PC-3 (cell line): ENCODE results near the gene UTF1. TPM values are rescaled to one million over a fixed set of nuclear protein-coding genes. Genes with fewer than 3 reads are reported as not detected.

Experiments used
- ATAC-seq: fragments of 200-7000 bp; cut with Tn5 transposase; 2 replicates; pipeline ENCODE4 v1.9.1; 2020; ENCODE audit warnings: mild to moderate bottlenecking, moderate library complexity
- BruUV-seq: library from RNA; stranded (reverse); fragments of 400-500 nt; replicated peaks from 2 replicates; lab custom pipeline; 2021; lab: Mats Ljungman, UMichigan
- CTCF ChIA-PET: fragments of 300-600 bp; sonication (Branson Sonifier 250); formaldehyde crosslinking; loops from one replicate; lab custom pipeline; 2022; ENCODE audit warnings: antibody characterized with exemption; lab: Charles Lee
- POLR2A ChIA-PET: fragments of 300-600 bp; sonication (Branson Sonifier 250); formaldehyde crosslinking; loops from one replicate; lab custom pipeline; 2022; ENCODE audit warnings: antibody characterized with exemption; ENCODE audit not compliant: unreplicated experiment; lab: Charles Lee
- DNase-seq: peaks from one replicate; pipeline ENCODE4 v3.0.0-alpha.2; 2015
- H2AFZ ChIP-seq: fragments of 300-600 bp; sonication (generic); 2 replicates; pipeline ENCODE4 v1.6.0; 2016; ENCODE audit warnings: antibody characterized with exemption, low read length
- H3F3A ChIP-seq: fragments of 300-600 bp; sonication (generic); one replicate; pipeline ENCODE4 v1.6.0; 2017; ENCODE audit warnings: antibody characterized with exemption, low read length, control low read depth, mild to moderate bottlenecking; ENCODE audit not compliant: unreplicated experiment
- H3K27ac ChIP-seq: fragments of 300-600 bp; sonication (generic); 2 replicates; pipeline ENCODE4 v1.5.1; 2016; ENCODE audit warnings: mild to moderate bottlenecking, low read length
- H3K27me3 ChIP-seq: fragments of 300-600 bp; sonication (generic); 2 replicates; pipeline ENCODE4 v1.6.1; 2016; ENCODE audit warnings: low read length, mixed read lengths
- H3K36me3 ChIP-seq: fragments of 300-600 bp; sonication (generic); 2 replicates; pipeline ENCODE4 v1.6.1; 2016; ENCODE audit warnings: low read depth, mixed run types, low read length, mixed read lengths
- H3K4me1 ChIP-seq: fragments of 300-600 bp; sonication (generic); 2 replicates; pipeline ENCODE4 v1.5.1; 2016; ENCODE audit warnings: low read length; ENCODE audit not compliant: insufficient read depth
- H3K4me2 ChIP-seq: fragments of 300-600 bp; sonication (generic); 2 replicates; pipeline ENCODE4 v1.6.0; 2016; ENCODE audit warnings: low read length
- H3K4me3 ChIP-seq: fragments of 300-600 bp; sonication (generic); 2 replicates; pipeline ENCODE4 v1.5.1; 2016; ENCODE audit warnings: mild to moderate bottlenecking, low read length, mixed read lengths
- H3K79me2 ChIP-seq: fragments of 300-600 bp; sonication (generic); 2 replicates; pipeline ENCODE4 v1.6.1; 2017; ENCODE audit warnings: low read length, mixed read lengths
- H3K9ac ChIP-seq: fragments of 300-600 bp; sonication (generic); 2 replicates; pipeline ENCODE4 v1.6.0; 2016; ENCODE audit warnings: mild to moderate bottlenecking, low read length
- H3K9me2 ChIP-seq: fragments of 300-600 bp; sonication (generic); replicated peaks from 2 replicates; pipeline ENCODE4 v1.6.1; 2016; ENCODE audit warnings: mixed run types, low read length, mixed read lengths
- H3K9me3 ChIP-seq: fragments of 300-600 bp; sonication (generic); 2 replicates; pipeline ENCODE4 v1.6.1; 2016; ENCODE audit warnings: low read length, mixed read lengths
- H4K20me1 ChIP-seq: fragments of 300-600 bp; sonication (generic); 2 replicates; pipeline ENCODE4 v1.6.1; 2016; ENCODE audit warnings: low read length, mixed read lengths
- CTCF ChIP-seq: fragments of 300-600 bp; sonication (generic); conservative IDR thresholded peaks from 2 replicates; pipeline ENCODE4 v1.5.1; 2017; ENCODE audit warnings: antibody characterized with exemption, low read depth, mild to moderate bottlenecking, low read length
- EZH2 ChIP-seq: fragments of 300-600 bp; sonication (generic); IDR thresholded peaks from one replicate; pipeline ENCODE4 v1.6.1; 2017; ENCODE audit warnings: antibody characterized with exemption, mild to moderate bottlenecking, low read length; ENCODE audit not compliant: unreplicated experiment
- EZH2phosphoT487 ChIP-seq: fragments of 300-600 bp; sonication (generic); IDR thresholded peaks from 2 replicates; pipeline ENCODE4 v1.6.1; 2018; ENCODE audit warnings: mild to moderate bottlenecking, antibody characterized with exemption, low read length, borderline replicate concordance
- intact Hi-C: fragments of 100-400 bp; cut with micrococcal nuclease; formaldehyde crosslinking; loops from 2 replicates; pipeline ENCODE4 v1.9.0; 2023
- total RNA-seq: library from RNA; depleted of rRNA; stranded (reverse); fragments of >200 nt; gene quantifications from 2 replicates; pipeline ENCODE4 v1.2.3, GENCODE V29; 2014

The UTF1 gene
- total RNA-seq, 1 experiment from 2014 or later: not detected

- peaks cover 32% of the 10 kb centered on the region for H3K79me2 ChIP-seq
- H3K27me3 ChIP-seq: no peaks in the 10 kb centered on the region
- H3K9me3 ChIP-seq: no peaks in the 10 kb centered on the region
- intact Hi-C loops: no loop called here
- peaks cover under 1% of the 10 kb centered on the region for H3F3A ChIP-seq
- no peak for TF ChIP-seq EZH2phosphoT487
- TF ChIP-seq EZH2: no peak
- no peak for TF ChIP-seq CTCF
- H3K9ac ChIP-seq: no peak overlapping the region
- H2AFZ ChIP-seq: no peak overlapping the region
- no TSS peak for BruUV-seq
- peaks cover 5% of the 10 kb centered on the region; the same call in 1 of the 2 replicates for H3K36me3 ChIP-seq
- H3K27ac ChIP-seq: no peak overlapping the region
- H4K20me1 ChIP-seq: no peaks in the 10 kb centered on the region
- CTCF ChIA-PET: no interaction called here
- no peaks in the 10 kb centered on the region for H3K9me2 ChIP-seq
- POLR2A ChIA-PET: no interaction called here
- peaks cover 30% of the 10 kb centered on the region for H3K4me1 ChIP-seq
- no peak for ATAC-seq
- DNase-seq: no peak
- no peak overlapping the region for H3K4me3 ChIP-seq
- no peak overlapping the region for H3K4me2 ChIP-seq
Measured at GRCh38 chr10:133272964-133273420, 43.0 kb downstream of the UTF1 start.

- H3K9ac ChIP-seq: no peak overlapping the region
- H3F3A ChIP-seq: peaks cover 4% of the 10 kb centered on the region
- peaks cover 32% of the 10 kb centered on the region for H3K79me2 ChIP-seq
- peaks cover 36% of the 10 kb centered on the region for H3K4me1 ChIP-seq
- no peaks in the 10 kb centered on the region for H3K9me2 ChIP-seq
- BruUV-seq: no TSS peak
- ChIA-PET POLR2A (no interaction called here), CTCF (no interaction called here)
- H2AFZ ChIP-seq: no peak overlapping the region
- H3K4me2 ChIP-seq: no peak overlapping the region
- no peaks in the 10 kb centered on the region for H3K27me3 ChIP-seq
- TF ChIP-seq CTCF: no peak
- TF ChIP-seq EZH2phosphoT487: no peak
- TF ChIP-seq EZH2: no peak
- H3K27ac ChIP-seq: no peak overlapping the region
- intact Hi-C loops: no loop called here
- no peak for DNase-seq
- H4K20me1 ChIP-seq: no peaks in the 10 kb centered on the region
- peaks cover 5% of the 10 kb centered on the region; the same call in 1 of the 2 replicates for H3K36me3 ChIP-seq
- no peak for ATAC-seq
- H3K4me3 ChIP-seq: no peak overlapping the region
- H3K9me3 ChIP-seq: no peaks in the 10 kb centered on the region
Measured at GRCh38 chr10:133273534-133274143, 43.6 kb downstream of the UTF1 start.
